GM19468 (cell line): Measurements from ENCODE around the gene SLC38A2.
A peak's percentile ranks its signal among the peaks of the same experiment; 100 is the strongest.

ENCODE experiments used
- ATAC-seq: cut with Tn5 transposase; IDR thresholded peaks from one replicate; pipeline ENCODE4 v1.9.1; 2021; ENCODE audit warnings: mild to moderate bottlenecking, moderate library complexity, moderate number of reproducible peaks; ENCODE audit not compliant: unreplicated experiment; ENCODE audit errors: extremely low read depth

Gene SLC38A2

DNA sequence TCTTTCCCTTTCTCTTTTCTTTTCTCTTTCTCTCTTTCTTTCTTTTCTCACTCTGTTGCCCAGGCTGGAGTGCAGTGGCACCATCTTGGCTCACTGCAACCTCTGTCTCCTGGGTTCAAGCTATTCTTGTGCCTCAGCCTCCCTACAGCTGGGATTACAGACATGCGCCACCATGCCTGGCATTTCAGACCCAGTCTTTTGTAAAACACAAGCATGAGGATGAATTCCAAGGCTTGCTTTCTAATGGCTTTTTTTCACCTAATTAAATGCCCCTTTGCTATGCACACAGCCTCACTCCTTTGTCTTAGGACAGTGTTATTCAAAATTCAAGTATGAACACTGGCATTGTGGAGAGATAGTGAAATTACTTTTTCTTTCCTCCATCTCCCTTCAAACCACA lies 6.0 kb upstream of the SLC38A2 start:
- no peak for ATAC-seq

DNA sequence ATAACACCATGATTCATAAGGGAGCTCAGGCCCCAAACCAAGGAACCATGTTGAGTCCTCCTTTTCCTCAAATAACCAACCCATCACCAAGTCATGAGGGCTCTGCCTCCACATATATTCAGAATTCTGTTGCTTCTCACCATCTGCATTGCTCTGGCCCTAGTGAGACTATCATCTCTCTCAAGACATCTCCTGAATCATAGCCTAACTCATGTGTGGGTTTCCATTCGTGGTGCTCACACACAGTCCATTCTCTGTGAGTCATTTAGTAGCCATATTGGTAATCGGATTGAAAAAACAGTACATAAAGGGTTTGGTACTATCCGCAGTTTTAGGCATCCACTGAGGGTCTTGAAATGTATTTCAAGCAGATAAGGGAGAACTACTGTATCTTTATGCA lies 5.1 kb upstream of the SLC38A2 start:
- no peak for ATAC-seq

DNA sequence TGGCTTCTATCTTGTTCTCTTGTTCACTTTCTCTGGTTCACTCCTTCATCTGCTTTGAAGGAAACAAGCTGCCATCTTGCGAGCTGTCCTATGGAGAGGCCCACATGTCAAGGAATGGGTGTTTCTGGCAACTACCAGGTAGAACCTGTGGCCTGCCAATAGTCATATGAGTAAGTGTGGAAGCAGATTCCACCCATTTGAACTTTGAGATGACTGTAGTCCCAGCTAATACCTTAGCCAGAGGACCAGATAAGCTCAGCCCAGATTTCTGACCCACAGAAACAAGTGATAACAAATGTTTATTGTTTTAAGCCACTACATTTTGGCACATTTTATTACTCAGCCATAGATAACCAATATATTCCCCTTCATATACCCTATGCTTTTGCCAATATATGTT lies 4.0 kb upstream of the SLC38A2 start:
- ATAC-seq, result no peak

DNA sequence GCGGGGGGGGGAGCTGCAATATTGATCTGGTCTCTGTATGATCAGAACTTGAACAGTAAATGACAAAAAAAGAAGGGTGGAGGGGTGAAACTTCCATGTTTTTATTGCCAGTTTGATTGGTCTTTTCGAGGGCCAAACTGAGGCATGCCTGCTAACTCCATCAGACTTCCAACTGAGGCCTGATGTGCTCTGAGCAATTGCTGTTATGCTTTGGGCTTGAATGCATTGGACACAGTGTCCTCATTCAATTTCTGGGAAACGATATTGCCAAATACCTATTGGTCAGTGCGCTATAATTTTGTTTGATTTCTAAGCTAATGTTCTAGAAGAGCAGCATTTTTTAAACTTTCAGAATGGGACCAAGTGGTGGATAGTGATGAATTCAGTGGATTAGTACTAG lies 2.1 kb upstream of the SLC38A2 start:
- no peak for ATAC-seq

DNA sequence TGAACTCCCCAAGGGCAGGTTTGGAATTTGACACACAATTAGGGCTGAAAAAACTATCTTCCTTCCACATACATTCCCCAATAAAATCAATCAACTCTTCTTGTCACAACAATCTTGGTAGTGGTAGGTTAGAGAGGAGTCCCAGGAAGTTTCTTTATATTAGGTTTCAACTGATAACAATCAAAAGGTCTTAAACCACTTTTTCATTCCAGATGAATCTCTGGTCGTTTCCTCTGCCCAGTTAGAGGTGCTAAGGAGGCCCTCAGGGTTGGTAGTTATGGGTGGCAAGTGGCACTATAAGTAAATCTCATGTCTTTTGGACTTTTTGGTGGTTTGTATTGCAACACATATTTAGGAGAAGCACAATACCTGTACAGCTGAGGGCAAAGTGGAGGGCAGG lies 1.7 kb upstream of the SLC38A2 start:
- ATAC-seq, result no peak

DNA sequence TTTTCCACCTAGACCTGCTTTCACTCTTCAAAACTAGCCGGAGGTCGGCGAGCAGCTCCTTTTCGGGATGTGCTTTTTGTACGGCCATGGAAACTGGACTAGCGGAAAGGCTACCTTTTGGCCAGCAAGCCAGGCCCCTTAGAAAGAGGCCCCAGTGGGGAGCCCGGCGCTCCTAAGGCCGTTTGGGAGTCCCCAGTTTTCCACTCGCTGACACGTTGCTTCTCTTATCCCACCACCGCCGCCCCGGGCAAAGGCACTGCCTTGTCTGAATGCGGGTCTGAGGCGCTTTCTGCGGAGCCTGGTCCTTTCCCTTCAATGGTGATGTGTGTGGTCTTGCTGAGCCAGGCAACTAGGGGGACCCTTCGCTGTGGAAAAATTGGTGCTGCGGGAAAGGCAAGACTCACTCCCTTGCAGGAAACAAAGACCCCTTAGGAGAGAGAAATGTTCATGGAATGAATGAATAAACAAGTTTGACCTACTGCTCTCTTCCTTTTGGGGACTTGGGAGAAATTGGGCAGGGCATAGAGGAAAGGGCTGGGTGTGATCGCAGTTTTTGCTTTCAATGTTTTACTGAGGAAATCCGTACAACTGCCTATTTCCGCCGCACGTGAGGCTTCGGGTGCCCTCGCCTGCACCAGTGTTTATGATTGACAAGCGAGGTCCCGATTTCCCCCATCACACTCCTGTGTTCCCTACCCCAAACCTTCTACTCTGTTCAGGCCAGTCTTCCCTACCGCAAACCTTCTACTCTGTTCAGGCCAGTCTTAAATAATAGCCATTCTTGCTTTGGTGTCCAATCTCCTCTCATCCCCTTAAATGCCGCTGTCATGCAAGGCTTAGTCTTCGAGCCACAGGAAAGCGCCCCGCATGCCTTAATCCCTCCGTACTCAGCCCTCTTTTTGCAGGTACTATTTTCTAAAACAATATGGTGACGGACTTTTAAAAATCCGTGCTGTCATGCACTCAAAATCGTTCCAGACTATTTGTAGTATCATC lies 1.0 kb upstream of the SLC38A2 start:
- no peak for ATAC-seq

DNA sequence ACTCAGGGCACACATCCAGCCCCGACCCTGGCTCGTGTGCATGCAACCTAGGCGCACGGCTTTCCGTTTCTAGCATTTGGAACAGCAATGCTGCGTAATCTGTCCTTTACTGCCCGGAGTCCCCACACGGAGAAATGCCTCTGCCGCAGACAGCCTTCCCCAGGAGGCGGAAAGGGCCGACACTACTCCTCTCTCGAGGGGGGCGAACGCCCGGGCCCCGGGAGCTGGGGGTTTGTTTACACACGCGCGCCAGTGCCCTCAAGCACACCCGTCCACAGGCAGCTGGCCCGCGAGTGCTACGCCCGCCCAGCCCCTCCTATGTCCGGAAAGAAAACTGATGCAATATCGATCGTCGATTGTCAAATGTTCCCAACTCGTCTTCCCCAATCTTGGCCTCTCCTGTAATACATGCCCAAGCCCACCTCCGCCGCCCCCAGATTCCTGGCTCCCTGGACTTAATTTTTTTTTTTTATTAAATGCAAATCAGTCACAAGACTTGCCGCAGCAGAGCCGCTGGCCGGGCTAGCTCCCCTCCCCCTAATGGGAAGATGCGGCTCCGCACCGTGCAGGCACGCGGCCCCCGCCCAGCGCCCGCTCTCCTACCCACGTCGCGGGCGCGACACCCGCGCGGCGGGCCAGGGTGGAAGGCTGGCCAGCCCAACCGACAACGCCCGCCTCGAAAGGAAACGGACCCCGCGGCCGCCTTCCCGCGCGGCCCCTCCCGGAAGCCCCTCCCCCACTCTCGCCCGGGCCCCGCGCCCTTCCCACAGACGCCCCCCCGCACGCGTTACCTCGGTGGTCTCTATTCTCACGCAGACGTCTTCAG lies 642 bp downstream of the SLC38A2 start:
- ATAC-seq, result no peak

DNA sequence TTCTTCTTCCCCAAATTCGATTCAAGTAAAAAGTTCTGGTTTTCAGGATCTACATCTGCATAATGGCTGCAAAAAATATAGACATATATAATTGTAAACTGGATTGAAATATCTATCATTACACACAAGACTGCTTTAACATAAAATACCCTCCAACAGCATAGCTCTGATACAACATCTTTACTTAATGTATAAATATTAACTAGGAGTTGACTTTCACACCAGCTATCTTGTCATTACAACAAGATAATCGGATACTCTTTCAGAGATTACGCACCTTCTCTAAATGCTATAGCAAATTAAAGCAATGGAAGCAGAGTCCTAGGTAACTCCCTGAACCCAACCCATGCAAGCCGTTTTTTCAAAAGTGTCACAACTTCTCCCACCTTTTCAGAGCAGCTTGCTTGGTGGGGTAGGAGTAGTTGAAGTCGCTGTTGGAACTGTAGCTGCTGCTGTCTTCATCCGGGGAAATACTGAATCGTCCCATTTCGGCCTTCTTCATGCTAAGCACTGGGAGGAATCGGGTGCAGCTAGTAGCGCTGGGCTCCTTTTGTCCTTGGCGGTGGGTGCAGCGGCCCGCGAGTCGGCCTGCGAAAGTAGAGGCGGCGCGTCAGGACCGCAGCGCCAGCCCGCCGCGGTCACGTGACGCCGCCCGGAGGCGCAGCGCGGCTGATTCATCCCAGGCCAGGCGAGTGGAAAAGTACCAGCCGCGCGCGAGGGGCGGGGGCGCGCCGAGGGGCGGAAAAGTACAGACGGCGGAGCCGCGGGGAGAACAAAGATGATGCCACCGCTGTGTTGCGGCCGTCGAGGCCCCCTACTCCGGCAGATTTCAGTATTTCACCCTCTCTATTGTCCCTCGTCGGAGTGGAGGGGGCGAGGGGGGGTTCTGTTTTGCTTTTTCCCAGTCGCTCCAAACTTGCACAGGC lies 1.5 kb downstream of the SLC38A2 start:
- peak; percentile 42 for ATAC-seq

DNA sequence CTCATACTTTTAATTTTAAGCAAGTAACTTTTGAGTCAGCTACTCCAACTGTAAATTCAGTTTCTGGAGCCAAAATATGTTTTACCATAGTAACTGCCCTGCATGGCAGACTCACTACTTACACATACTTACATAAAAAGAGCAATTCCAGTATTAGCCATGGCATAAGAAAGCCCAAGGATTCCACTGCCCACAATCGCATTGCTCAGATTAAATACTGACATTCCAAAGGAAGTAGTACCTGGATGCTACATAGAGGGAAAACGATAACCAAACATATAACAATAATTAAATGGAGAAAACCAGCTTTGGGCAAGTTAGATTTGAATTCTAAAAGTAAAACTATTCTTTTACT lies 2.2 kb downstream of the SLC38A2 start:
- no peak for ATAC-seq

DNA sequence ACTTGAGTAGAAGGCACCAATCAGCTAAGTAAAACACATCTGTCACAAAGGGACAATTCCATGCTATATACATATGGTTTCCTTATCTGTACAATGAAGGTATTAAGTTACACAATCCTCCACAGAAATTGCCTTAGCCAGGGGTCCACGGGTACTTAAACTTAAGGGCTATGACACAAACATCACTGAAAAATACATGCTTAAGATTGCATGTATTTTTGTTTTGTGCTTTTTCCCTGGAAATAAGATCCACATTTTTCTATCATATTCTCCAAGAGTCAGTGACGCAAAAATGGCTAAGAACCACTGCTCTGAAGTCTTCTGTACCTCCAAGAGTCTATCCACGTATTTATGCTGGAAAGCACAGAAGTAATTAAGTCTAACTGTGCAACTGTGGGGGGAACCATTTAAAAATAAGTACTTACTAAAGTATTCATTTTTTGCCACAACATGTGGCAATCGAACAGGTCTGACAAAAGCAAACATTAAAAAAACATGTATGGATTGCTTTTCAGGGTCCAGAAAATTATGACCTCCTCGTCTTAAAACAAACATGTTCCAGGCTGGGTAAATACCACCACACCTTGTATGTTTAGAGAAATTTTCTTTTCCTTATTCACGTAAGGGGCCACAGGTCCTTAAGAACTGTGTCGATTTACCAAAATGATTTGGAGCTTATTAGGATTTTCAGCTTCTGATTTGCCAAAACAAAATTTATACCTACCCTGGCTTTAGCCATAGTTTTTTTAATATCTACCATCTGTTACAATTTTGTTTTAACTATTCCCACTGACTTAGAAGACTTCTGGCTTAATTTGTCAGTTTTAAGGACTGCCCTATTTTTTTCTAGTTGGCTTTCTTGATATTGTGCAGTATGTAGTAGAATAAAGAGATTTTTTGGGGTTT lies 2.8 kb downstream of the SLC38A2 start:
- ATAC-seq, result no peak

DNA sequence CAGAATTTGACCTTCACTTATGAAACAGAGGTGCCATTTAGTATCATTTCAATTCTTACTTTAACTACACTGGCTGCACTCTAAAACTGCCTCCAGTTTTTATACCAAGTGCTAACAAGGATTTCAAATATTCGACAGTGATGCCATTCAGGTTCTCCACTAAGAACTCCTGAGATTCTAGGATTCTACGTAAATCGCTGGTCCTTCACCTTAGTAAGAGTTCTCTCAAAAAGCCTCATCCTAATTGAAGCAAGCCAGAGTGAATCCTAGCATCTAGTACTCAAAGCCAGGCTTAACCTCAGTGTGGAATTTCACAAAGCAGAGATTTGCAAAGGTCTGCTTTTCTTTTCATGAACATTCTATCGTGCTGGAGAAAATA lies 3.5 kb downstream of the SLC38A2 start:
- no peak for ATAC-seq

DNA sequence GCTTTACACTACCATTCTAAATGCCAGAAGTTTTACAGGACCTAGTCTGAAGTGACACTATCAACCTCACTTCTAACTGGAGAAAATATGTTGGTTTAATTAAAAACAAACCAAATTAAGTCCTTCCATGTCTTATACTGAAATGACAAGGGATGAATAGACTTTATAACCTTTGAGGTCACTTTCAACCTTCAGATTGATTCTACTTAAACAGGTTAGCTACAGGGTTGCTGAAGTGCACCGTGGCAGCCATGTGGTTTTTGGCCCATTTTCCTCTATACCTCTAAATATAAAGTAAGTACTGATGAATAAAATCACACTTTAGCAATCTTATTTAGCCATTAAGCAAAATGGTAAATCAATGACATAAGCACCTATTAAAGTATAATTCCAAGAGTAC lies 3.9 kb downstream of the SLC38A2 start:
- no peak for ATAC-seq

DNA sequence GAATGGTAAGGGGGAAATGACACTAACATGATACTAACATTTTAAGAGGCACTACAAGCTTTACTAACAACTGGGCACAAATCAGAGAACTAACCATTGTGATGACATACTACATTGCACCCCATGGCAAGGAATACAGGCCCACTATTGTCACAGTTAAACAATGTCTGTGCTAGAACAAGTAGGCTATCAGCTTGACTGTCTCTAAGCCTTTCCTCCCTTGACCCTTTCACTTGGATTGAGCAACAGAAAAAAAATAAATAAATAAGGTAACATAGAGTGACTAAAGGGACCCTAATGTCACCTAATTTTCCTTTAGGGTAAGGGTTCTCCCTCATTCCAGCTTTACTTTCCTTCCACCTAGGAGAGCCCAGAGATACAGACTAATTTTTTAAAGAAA lies 4.4 kb downstream of the SLC38A2 start:
- no peak for ATAC-seq

DNA sequence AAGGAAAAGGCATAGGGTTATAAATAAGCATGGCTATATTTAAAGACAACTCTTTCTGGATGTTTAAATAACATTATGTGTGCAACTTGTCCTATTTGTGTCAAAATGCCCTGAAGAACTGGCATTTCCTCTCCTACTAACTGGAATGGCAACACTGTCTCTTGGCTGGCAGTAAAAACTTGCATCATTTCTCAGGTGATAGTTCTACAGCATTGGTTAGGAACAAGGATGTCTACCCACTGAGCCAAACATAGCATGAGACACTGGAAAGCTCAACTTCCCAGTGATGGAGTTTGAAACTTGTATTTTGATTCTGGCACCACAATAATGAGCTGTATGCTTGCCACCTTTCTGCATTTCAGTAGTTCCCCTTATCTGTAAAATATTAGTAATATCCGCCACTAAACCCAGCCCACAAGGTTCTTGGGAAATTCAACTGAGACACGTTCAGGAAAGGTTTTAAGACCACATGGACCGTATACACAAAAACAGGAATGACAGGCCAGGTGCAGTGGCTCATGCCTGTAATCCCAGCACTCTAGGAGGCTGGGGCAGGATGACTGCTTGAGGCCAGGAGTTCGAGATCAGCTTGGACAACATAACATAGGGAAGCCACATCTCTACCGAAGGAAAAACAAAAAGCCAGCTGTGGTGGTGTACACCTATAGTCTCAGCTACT lies 5.1 kb downstream of the SLC38A2 start:
- ATAC-seq, result no peak

DNA sequence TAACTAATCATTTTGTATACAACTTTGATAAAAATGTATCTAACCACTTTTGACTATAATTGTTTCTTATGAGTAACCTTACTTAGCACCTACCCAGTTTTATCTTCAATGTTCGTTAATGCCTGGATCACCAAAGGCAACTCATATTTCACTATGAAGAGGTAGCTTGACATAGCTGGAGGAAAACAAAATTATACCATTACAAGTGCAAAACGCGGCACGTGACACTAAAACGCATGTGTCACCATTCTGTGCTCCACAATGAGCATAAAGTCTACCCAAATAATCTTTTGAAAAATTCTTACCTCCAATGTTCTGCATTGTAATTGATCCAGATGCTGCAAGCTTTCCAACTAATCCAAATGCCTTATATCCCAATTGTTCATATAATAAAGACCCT lies 5.8 kb downstream of the SLC38A2 start:
- no peak for ATAC-seq

DNA sequence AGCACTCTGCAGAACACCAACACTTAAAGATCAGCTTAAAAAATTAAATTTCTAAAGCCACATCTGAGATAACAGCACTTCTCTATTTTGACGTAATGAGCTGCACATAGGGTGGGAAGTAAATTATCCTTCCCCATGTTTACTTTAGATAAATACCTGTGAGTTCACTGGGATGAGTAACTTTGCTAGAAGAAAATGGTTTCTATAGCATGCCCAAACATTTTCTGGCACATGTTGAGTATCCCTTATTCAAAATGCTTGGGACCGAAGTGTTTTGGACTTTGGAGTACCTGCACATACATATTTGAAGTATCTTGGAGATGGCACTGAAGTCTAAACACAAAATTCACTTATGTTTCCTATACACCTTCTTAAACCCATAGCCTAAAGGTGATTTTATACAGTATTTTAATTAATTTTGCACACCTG lies 6.6 kb downstream of the SLC38A2 start:
- ATAC-seq, result no peak

DNA sequence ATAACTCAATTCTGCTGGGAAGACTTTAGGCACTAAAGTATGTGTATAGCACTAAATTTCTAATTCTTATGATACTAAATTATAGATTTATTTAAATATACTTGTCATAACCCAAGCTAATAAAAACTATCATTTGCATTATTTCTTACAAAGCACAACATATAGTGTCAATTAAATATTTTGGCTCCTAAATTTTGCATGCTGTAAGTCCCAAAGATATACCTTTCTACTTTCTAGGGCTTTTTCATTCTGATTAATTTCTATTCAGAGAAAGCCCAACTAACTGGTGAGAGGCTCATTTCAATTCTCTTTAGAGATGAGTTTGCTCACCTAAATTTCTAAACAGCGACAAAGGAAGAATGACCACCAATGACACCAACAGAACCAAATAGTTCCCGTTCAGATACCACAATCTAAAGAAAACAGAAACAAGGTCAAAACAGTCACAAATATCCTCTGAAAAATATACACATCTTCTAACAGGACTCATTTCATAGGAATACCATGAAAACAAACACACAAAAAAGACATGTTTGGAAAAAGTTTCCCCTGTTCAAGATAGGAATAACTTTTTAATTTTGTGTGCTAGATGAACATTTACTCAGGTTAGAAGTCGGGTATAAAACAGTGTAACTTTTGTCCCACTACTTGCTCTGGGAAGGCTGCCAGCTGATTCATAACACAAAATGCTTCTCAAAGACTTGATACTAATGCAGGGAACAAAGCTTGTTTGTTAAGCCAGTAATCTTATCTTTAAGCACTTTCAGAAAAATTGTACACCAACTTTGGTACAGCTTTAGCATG lies 7.6 kb downstream of the SLC38A2 start:
- no peak for ATAC-seq

DNA sequence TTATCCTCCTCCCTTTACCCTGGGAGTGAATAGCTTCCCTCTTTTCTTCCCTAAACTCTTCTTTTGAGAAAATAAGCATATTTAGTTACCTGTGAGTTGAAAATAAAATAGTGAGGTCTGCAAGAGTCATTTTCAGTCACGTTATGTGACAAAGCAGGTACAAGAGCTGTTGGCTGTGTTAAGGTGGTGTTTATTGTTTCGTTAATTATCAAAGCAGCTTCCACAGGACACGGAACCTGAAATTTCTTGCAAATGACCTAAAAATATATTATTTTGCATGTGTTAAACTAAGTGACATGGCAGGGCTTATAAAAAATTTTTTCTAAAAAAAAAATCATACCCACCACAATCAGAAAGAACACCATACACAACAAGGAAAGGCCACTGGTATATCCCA lies 8.3 kb downstream of the SLC38A2 start:
- no peak for ATAC-seq
